A549 (cell line): ENCODE data around the gene C6. TPM values are rescaled to one million over a fixed set of nuclear protein-coding genes. Genes with fewer than 3 reads are reported as not detected.

ENCODE experiments used
- ATAC-seq, 2 experiments: fragments of 200-7000 bp in 1 of 2; fragments of >200 bp in 1 of 2; cut with Nextera tagmentation in 1 of 2; cut with Tn5 transposase in 1 of 2; 3 replicates each; pipeline versions ENCODE4 v1.8.0 to v1.9.1; 2018 to 2020; ENCODE audit warnings: mild to moderate bottlenecking in 1 of 2, moderate library complexity in 1 of 2
- CTCF ChIA-PET: fragments of 300-600 bp; sonication (Branson Sonifier 250); formaldehyde crosslinking; extraction: SDS; loops from one replicate; lab custom pipeline; 2021; ENCODE audit warnings: antibody characterized with exemption, inconsistent platforms; lab: Yijun Ruan, JAX
- POLR2A ChIA-PET: fragments of 350-600 bp; formaldehyde crosslinking; extraction: SDS; loops from one replicate; lab custom pipeline; 2021; ENCODE audit warnings: antibody characterized with exemption, inconsistent platforms; lab: Yijun Ruan, JAX
- DNase-seq, 2 experiments: peaks; one replicate each; pipeline versions ENCODE4 v3.0.0 to v3.0.0-alpha.2; 2011 to 2016; ENCODE audit warnings: low read depth in 1 of 2, low spot score in 1 of 2
- FAIRE-seq: peaks from 2 replicates; lab custom pipeline; 2011; peaks lifted over from hg19 to GRCh38; lab: Jason Lieb, UNC
- H3K27ac ChIP-seq, 2 experiments: fragments of >200 bp; sonication (Bioruptor Twin); formaldehyde crosslinking; 3 replicates each; pipeline ENCODE4 v1.5.1; 2016 to 2017
- H3K4me1 ChIP-seq: fragments of >200 bp; sonication (Bioruptor Twin); formaldehyde crosslinking; 3 replicates; pipeline ENCODE4 v1.6.1; 2016
- H3K4me2 ChIP-seq: fragments of >200 bp; sonication (Bioruptor Twin); formaldehyde crosslinking; 3 replicates; pipeline ENCODE4 v1.6.1; 2016
- H3K4me3 ChIP-seq: fragments of >200 bp; sonication (Bioruptor Twin); formaldehyde crosslinking; 3 replicates; pipeline ENCODE4 v1.5.1; 2016
- H3K9me3 ChIP-seq: fragments of >200 bp; sonication (Bioruptor Twin); formaldehyde crosslinking; 3 replicates; pipeline ENCODE4 v1.6.1; 2016
- ATOH8 ChIP-seq: fragments of 250-450 bp; sonication (Bioruptor Pico); IDR thresholded peaks from 2 replicates; pipeline ENCODE4 v1.5.0; 2020; ENCODE audit warnings: low read depth, mild to moderate bottlenecking, moderate library complexity
- CBX8 ChIP-seq: fragments of 200-600 bp; sonication (generic); IDR thresholded peaks from 2 replicates; pipeline ENCODE4 v1.6.1; 2016
- CHD2 ChIP-seq: fragments of 150-350 bp; IDR thresholded peaks from 2 replicates; pipeline ENCODE4 v1.6.1; 2014; ENCODE audit warnings: low read length; ENCODE audit not compliant: partially characterized antibody
- FOSB ChIP-seq: fragments of 250-450 bp; sonication (Bioruptor Pico); IDR thresholded peaks from 2 replicates; pipeline ENCODE4 v1.5.0; 2020; ENCODE audit warnings: mild to moderate bottlenecking, moderate library complexity
- HES2 ChIP-seq: fragments of >200 bp; sonication (Bioruptor Twin); formaldehyde crosslinking; IDR thresholded peaks from 2 replicates; pipeline ENCODE4 v1.6.1; 2016
- HEYL ChIP-seq: fragments of 250-450 bp; sonication (Bioruptor Pico); IDR thresholded peaks from 2 replicates; pipeline ENCODE4 v1.8.0; 2021; ENCODE audit warnings: mild to moderate bottlenecking, moderate library complexity
- HOXA7 ChIP-seq: fragments of 250-450 bp; sonication (Bioruptor Pico); IDR thresholded peaks from 2 replicates; pipeline ENCODE4 v1.5.0; 2020; ENCODE audit warnings: mild to moderate bottlenecking, moderate library complexity
- JUNB ChIP-seq: fragments of >200 bp; sonication (Bioruptor Twin); formaldehyde crosslinking; IDR thresholded peaks from 2 replicates; pipeline ENCODE4 v1.6.1; 2016
- NPAS2 ChIP-seq: fragments of 250-450 bp; sonication (Bioruptor Pico); IDR thresholded peaks from 2 replicates; pipeline ENCODE4 v1.8.0; 2022; ENCODE audit warnings: mild to moderate bottlenecking, moderate library complexity, borderline replicate concordance
- NR3C1 ChIP-seq: fragments of >200 bp; sonication (Bioruptor Twin); formaldehyde crosslinking; IDR thresholded peaks from 3 replicates; pipeline ENCODE4 v1.6.1; 2017
- PHF8 ChIP-seq: fragments of 200-600 bp; sonication (generic); IDR thresholded peaks from 2 replicates; pipeline ENCODE4 v1.6.1; 2016; ENCODE audit warnings: low read depth, mild to moderate bottlenecking, antibody characterized with exemption, moderate library complexity, borderline replicate concordance
- REST ChIP-seq: fragments of 200-600 bp; sonication (generic); IDR thresholded peaks from 2 replicates; pipeline ENCODE4 v1.6.1; 2016; ENCODE audit warnings: antibody characterized with exemption, mild to moderate bottlenecking, moderate library complexity
- RNF2 ChIP-seq: fragments of 200-600 bp; sonication (generic); IDR thresholded peaks from 2 replicates; pipeline ENCODE4 v1.6.1; 2016; ENCODE audit warnings: low read depth, mild to moderate bottlenecking, antibody characterized with exemption, moderate library complexity, borderline replicate concordance
- TFCP2L1 ChIP-seq: fragments of 250-450 bp; sonication (Bioruptor Pico); IDR thresholded peaks from 2 replicates; pipeline ENCODE4 v1.5.0; 2021; ENCODE audit warnings: mild to moderate bottlenecking
- TP53 ChIP-seq: fragments of 250-450 bp; sonication (Bioruptor Pico); IDR thresholded peaks from 2 replicates; pipeline ENCODE4 v1.5.0; 2021; ENCODE audit warnings: mild to moderate bottlenecking, moderate library complexity
- USF2 ChIP-seq: fragments of 450-650 bp; IDR thresholded peaks from 2 replicates; pipeline ENCODE4 v1.6.1; 2014; ENCODE audit warnings: antibody characterized with exemption
- ZNF302 ChIP-seq: fragments of 250-450 bp; sonication (Bioruptor Pico); IDR thresholded peaks from 2 replicates; pipeline ENCODE4 v1.9.0; 2021; ENCODE audit warnings: inconsistent platforms, mild to moderate bottlenecking, moderate library complexity
- WGBS: methylation state at CpG from one replicate; pipeline ENCODE4 v1.1.6; 2017; ENCODE audit errors: missing lambda C conversion rate; 5-methylcytosine and 5-hydroxymethylcytosine counted together
- polyA plus RNA-seq, 4 experiments: library from polyadenylated mRNA; depleted of rRNA in 3 of 4; stranded (reverse); fragments of >200 nt; fragmentation: RNase III in 1 of 4; extraction: RNeasy Plus Mini Kit Qiagen cat#74134 plus additional on column Dnase treatment in 1 of 4; gene quantifications; 2 replicates in 3 of 4; 3 replicates in 1 of 4; pipeline ENCODE4 v1.2.3, GENCODE V29; 2011 to 2017

Gene C6
- polyA plus RNA-seq, 2 of the 4 experiments (the other 2 are of a cell fraction), result not detected

GRCh38 chr5:41120600-41120999 lies 92.7 kb downstream of the C6 start:
- no peak for ATAC-seq
- TF ChIP-seq USF2, result no peak
- TF ChIP-seq, all 56 proteins: peak for 0
- Histone ChIP-seq H3K4me3 (no peak overlapping the region), H3K4me1 (no peaks in the 10 kb centered on the region), H3K4me2 (no peak overlapping the region), H3K27ac (no peak overlapping the region), H3K9me3 (no peaks in the 10 kb centered on the region)
- DNase-seq, result no peak
- POLR2A ChIA-PET, result no interaction called here
- CTCF ChIA-PET, result no interaction called here
- no peak for FAIRE-seq
- 78% methylated on average over 8 of the region's 8 CpGs for WGBS

GRCh38 chr5:41118177-41118576 lies 95.2 kb downstream of the C6 start:
- Histone ChIP-seq H3K4me2 (no peak overlapping the region), H3K4me3 (no peak overlapping the region), H3K4me1 (no peaks in the 10 kb centered on the region), H3K27ac (no peak overlapping the region), H3K9me3 (no peaks in the 10 kb centered on the region)
- FAIRE-seq (no peak), DNase-seq (no peak), ATAC-seq (no peak)
- CTCF ChIA-PET, result interaction anchor here (0.8 kb wide), 1 partner anchor 211 kb away, joined by 4 read pairs; no protein-coding TSS in a partner anchor
- POLR2A ChIA-PET, result no interaction called here
- TF ChIP-seq RNF2, result no peak
- WGBS, result 56% methylated on average over 3 of the region's 3 CpGs

- H3K4me3 ChIP-seq, result no peak overlapping the region
- ChIA-PET POLR2A (no interaction called here), CTCF (no interaction called here)
- H3K4me1 ChIP-seq, result no peaks in the 10 kb centered on the region
- ATAC-seq, result no peak
- no peak overlapping the region for H3K27ac ChIP-seq
- FAIRE-seq, result no peak
- no peak overlapping the region for H3K4me2 ChIP-seq
- no peak for DNase-seq
- no peaks in the 10 kb centered on the region for H3K9me3 ChIP-seq
- TF ChIP-seq NPAS2 (no peak), PHF8 (no peak), ATOH8 (CRISPR knock-in tag) (no peak), TP53 (CRISPR knock-in tag) (no peak), JUNB (no peak), HEYL (CRISPR knock-in tag) (no peak), REST (no peak), HOXA7 (CRISPR knock-in tag) (no peak), CBX8 (no peak), CHD2 (no peak), NR3C1 (no peak), FOSB (CRISPR knock-in tag) (no peak), HES2 (no peak), TFCP2L1 (CRISPR knock-in tag) (no peak), ZNF302 (CRISPR knock-in tag) (no peak)
- 49% methylated on average over 2 of the region's 2 CpGs for WGBS
These were observed 98.1 kb downstream of the C6 start for GRCh38 chr5:41115281-41115680.
